BLaER1 (cell line): ENCODE data around the gene TPRG1L.
"Not testable (repeated sequence)": the region's sequence is repeated elsewhere in the genome, so short reads cannot be mapped to it uniquely, and the experiment has no call there.

Experiments
- H3K27ac ChIP-seq: shearing (Covaris generic); formaldehyde crosslinking; 2 replicates; pipeline ENCODE4 v1.8.1; 2022
- H3K27me3 ChIP-seq: shearing (Covaris generic); formaldehyde crosslinking; 2 replicates; pipeline ENCODE4 v1.8.1; 2022
- H3K36me3 ChIP-seq: shearing (Covaris generic); formaldehyde crosslinking; 2 replicates; pipeline ENCODE4 v1.8.1; 2022
- H3K4me1 ChIP-seq: shearing (Covaris generic); formaldehyde crosslinking; 2 replicates; pipeline ENCODE4 v1.8.1; 2022
- H3K4me2 ChIP-seq: shearing (Covaris generic); formaldehyde crosslinking; 2 replicates; pipeline ENCODE4 v1.8.1; 2022
- H3K4me3 ChIP-seq: shearing (Covaris generic); formaldehyde crosslinking; 2 replicates; pipeline ENCODE4 v1.8.1; 2022
- H3K9ac ChIP-seq: shearing (Covaris generic); formaldehyde crosslinking; 2 replicates; pipeline ENCODE4 v1.8.1; 2022
- H3K9me3 ChIP-seq: shearing (Covaris generic); formaldehyde crosslinking; 2 replicates; pipeline ENCODE4 v1.8.1; 2022
- H4K20me1 ChIP-seq: shearing (Covaris generic); formaldehyde crosslinking; 2 replicates; pipeline ENCODE4 v1.8.1; 2022
- Cebpa-rat ChIP-seq: shearing (Covaris generic); IDR thresholded peaks from 2 replicates; pipeline ENCODE4 v1.8.1; 2022

Gene TPRG1L

GRCh38 chr1:3612123-3612522 lies 12.7 kb upstream of the TPRG1L start:
- H3K4me3 ChIP-seq: peak overlapping the region; percentile 55
- peaks cover 6% of the 10 kb centered on the region for H3K36me3 ChIP-seq
- H4K20me1 ChIP-seq: peaks cover 73% of the 10 kb centered on the region
- no peak overlapping the region for H3K27ac ChIP-seq
- H3K9me3 ChIP-seq: no peaks in the 10 kb centered on the region
- H3K4me1 ChIP-seq: peaks cover 70% of the 10 kb centered on the region
- H3K4me2 ChIP-seq: peak overlapping the region; percentile 94
- no peak overlapping the region for H3K9ac ChIP-seq
- TF ChIP-seq Cebpa-rat: no peak
- H3K27me3 ChIP-seq: peaks cover 17% of the 10 kb centered on the region

- Histone ChIP-seq H3K4me3 (no peak overlapping the region), H3K27me3 (peaks cover 17% of the 10 kb centered on the region), H3K4me2 (peak overlapping the region; percentile 94), H3K9me3 (no peaks in the 10 kb centered on the region), H3K27ac (no peak overlapping the region), H3K9ac (no peak overlapping the region), H3K36me3 (no peaks in the 10 kb centered on the region), H4K20me1 (peaks cover 44% of the 10 kb centered on the region), H3K4me1 (peaks cover 59% of the 10 kb centered on the region)
- TF ChIP-seq Cebpa-rat: no peak
Measured at GRCh38 chr1:3614755-3615742, 9.8 kb upstream of the TPRG1L start.

- Histone ChIP-seq H3K4me2 (no peak overlapping the region), H3K4me3 (no peak overlapping the region), H3K27ac (no peak overlapping the region), H3K36me3 (no peaks in the 10 kb centered on the region), H3K27me3 (peaks cover 15% of the 10 kb centered on the region), H4K20me1 (peaks cover 47% of the 10 kb centered on the region), H3K9me3 (no peaks in the 10 kb centered on the region), H3K9ac (no peak overlapping the region), H3K4me1 (peaks cover 64% of the 10 kb centered on the region)
- TF ChIP-seq Cebpa-rat: no peak
Measured at GRCh38 chr1:3616861-3617260, 8.0 kb upstream of the TPRG1L start.

- Histone ChIP-seq H3K4me2 (no peak overlapping the region), H3K36me3 (no peaks in the 10 kb centered on the region), H3K9me3 (no peaks in the 10 kb centered on the region), H4K20me1 (peaks cover 37% of the 10 kb centered on the region), H3K4me1 (peaks cover 54% of the 10 kb centered on the region), H3K9ac (no peak overlapping the region), H3K27me3 (peaks cover 13% of the 10 kb centered on the region), H3K4me3 (no peak overlapping the region), H3K27ac (no peak overlapping the region)
- TF ChIP-seq Cebpa-rat: no peak
Measured at GRCh38 chr1:3617806-3618345, 6.9 kb upstream of the TPRG1L start.

- H4K20me1 ChIP-seq: peaks cover 34% of the 10 kb centered on the region
- no peak overlapping the region for H3K4me3 ChIP-seq
- no peak overlapping the region for H3K27ac ChIP-seq
- H3K36me3 ChIP-seq: no peaks in the 10 kb centered on the region
- H3K27me3 ChIP-seq: peaks cover 15% of the 10 kb centered on the region
- no peak for TF ChIP-seq Cebpa-rat
- H3K9ac ChIP-seq: no peak overlapping the region
- peaks cover 51% of the 10 kb centered on the region for H3K4me1 ChIP-seq
- H3K4me2 ChIP-seq: peak overlapping the region; percentile 57; the same call in 1 of the 2 replicates
- no peaks in the 10 kb centered on the region for H3K9me3 ChIP-seq
Measured at GRCh38 chr1:3618531-3618880, 6.3 kb upstream of the TPRG1L start.

GRCh38 chr1:3618881-3619671 lies 5.7 kb upstream of the TPRG1L start:
- peaks cover 34% of the 10 kb centered on the region for H4K20me1 ChIP-seq
- H3K4me2 ChIP-seq: peak overlapping the region; percentile 57
- peaks cover 20% of the 10 kb centered on the region for H3K27me3 ChIP-seq
- H3K4me3 ChIP-seq: no peak overlapping the region
- TF ChIP-seq Cebpa-rat: peak; percentile 53; the same call in 1 of the 2 replicates
- no peak overlapping the region for H3K9ac ChIP-seq
- no peaks in the 10 kb centered on the region for H3K9me3 ChIP-seq
- peaks cover 51% of the 10 kb centered on the region for H3K4me1 ChIP-seq
- H3K27ac ChIP-seq: no peak overlapping the region; the same call in 1 of the 2 replicates
- H3K36me3 ChIP-seq: no peaks in the 10 kb centered on the region

GRCh38 chr1:3620708-3621107 lies 4.1 kb upstream of the TPRG1L start:
- Histone ChIP-seq H3K36me3 (no peaks in the 10 kb centered on the region), H3K27ac (no peak overlapping the region), H3K9me3 (no peaks in the 10 kb centered on the region), H3K4me2 (peak overlapping the region; percentile 47), H3K27me3 (peaks cover 27% of the 10 kb centered on the region), H4K20me1 (peaks cover 24% of the 10 kb centered on the region), H3K9ac (no peak overlapping the region), H3K4me3 (no peak overlapping the region), H3K4me1 (peaks cover 44% of the 10 kb centered on the region)
- TF ChIP-seq Cebpa-rat: no peak

- Histone ChIP-seq H3K4me1 (peaks cover 48% of the 10 kb centered on the region), H3K4me2 (peak overlapping the region; percentile 47), H4K20me1 (peaks cover 27% of the 10 kb centered on the region), H3K27me3 (peaks cover 29% of the 10 kb centered on the region)
- H3K9me3 ChIP-seq, H3K9ac ChIP-seq, H3K4me3 ChIP-seq, H3K36me3 ChIP-seq, H3K27ac ChIP-seq: not testable (repeated sequence)
Measured at GRCh38 chr1:3621151-3621671, 3.6 kb upstream of the TPRG1L start.

- H3K4me3 ChIP-seq, H3K4me2 ChIP-seq, H3K9ac ChIP-seq, H3K27ac ChIP-seq, H3K9me3 ChIP-seq, H3K36me3 ChIP-seq: not testable (repeated sequence)
- peaks cover 29% of the 10 kb centered on the region for H3K27me3 ChIP-seq
- H4K20me1 ChIP-seq: peaks cover 27% of the 10 kb centered on the region
- H3K4me1 ChIP-seq: peaks cover 48% of the 10 kb centered on the region
Measured at GRCh38 chr1:3622102-3622501, 2.7 kb upstream of the TPRG1L start.
